Activated CD8-positive, alpha-beta T cell treated with anti-CD3 and anti-CD28 coated beads for 36 hours (primary cell): ENCODE measurements around the gene GATD1. TPM values are rescaled to one million over a fixed set of nuclear protein-coding genes. Genes with fewer than 3 reads are reported as not detected.

Experiments used
- ATAC-seq: fragments of 200-7000 bp; cut with Tn5 transposase; one replicate; pipeline ENCODE4 v1.10.0; 2021; ENCODE audit warnings: mild to moderate bottlenecking, moderate library complexity
- CTCF ChIA-PET: fragments of 350-600 bp; sonication (Branson Sonifier 250); formaldehyde crosslinking; loops from one replicate; lab custom pipeline; 2021; ENCODE audit warnings: antibody characterized with exemption; lab: Charles Lee
- POLR2A ChIA-PET: fragments of 350-600 bp; sonication (Branson Sonifier 250); formaldehyde crosslinking; loops from one replicate; lab custom pipeline; 2021; ENCODE audit warnings: antibody characterized with exemption; lab: Charles Lee
- DNase-seq: peaks from one replicate; pipeline ENCODE4 v3.0.0-alpha.2; 2020
- H3K27ac Mint-ChIP-seq: one replicate; pipeline ENCODE4 v1.8.0; 2021; ENCODE audit warnings: mild to moderate bottlenecking, mixed read lengths
- H3K27me3 Mint-ChIP-seq: one replicate; pipeline ENCODE4 v1.8.0; 2021; ENCODE audit warnings: mixed read lengths
- H3K36me3 Mint-ChIP-seq: one replicate; pipeline ENCODE4 v1.8.0; 2021; ENCODE audit warnings: low read depth, mixed read lengths
- H3K4me1 Mint-ChIP-seq: one replicate; pipeline ENCODE4 v1.8.0; 2021; ENCODE audit warnings: low read depth, mixed read lengths
- H3K4me3 Mint-ChIP-seq: one replicate; pipeline ENCODE4 v1.8.0; 2021; ENCODE audit warnings: mild to moderate bottlenecking, moderate library complexity, mixed read lengths
- H3K9me3 Mint-ChIP-seq: one replicate; pipeline ENCODE4 v1.8.0; 2021; ENCODE audit warnings: mixed read lengths
- CTCF ChIP-seq: fragments of 200-600 bp; IDR thresholded peaks from one replicate; pipeline ENCODE4 v1.8.0; 2022; ENCODE audit warnings: antibody characterized with exemption, mild to moderate bottlenecking
- intact Hi-C: fragments of 100-400 bp; cut with micrococcal nuclease; formaldehyde crosslinking; loops from one replicate; pipeline ENCODE4 v1.10.0; 2022
- total RNA-seq, 2 experiments: library from RNA; stranded (reverse); gene quantifications; one replicate each; pipeline ENCODE4 v1.2.3, GENCODE V29; 2021

Gene GATD1
- total RNA-seq = 10 to 100 TPM; 45.8 to 48.8 TPM

- TF ChIP-seq CTCF = no peak
- peaks cover 19% of the 10 kb centered on the region for H3K36me3 Mint-ChIP-seq
- peak within 1 kb of the TSS; percentile 75 for H3K27ac Mint-ChIP-seq
- DNase-seq = peak; percentile 94
- peak within 1 kb of the TSS; percentile 89 for H3K4me3 Mint-ChIP-seq
- POLR2A ChIA-PET = interaction anchor here (0.6 to 3.8 kb wide), 13 partner anchors 10 to 51 kb away, joined by 3 to 21 read pairs (median 4); partner anchors contain the start of genes PIDD1, RPLP2 and TALDO1
- intact Hi-C loops = no loop called here
- CTCF ChIA-PET = interaction anchor here (1.0 to 2.0 kb wide), 2 partner anchors 51 to 274 kb away, joined by 3 to 5 read pairs; no protein-coding TSS in a partner anchor
- H3K4me1 Mint-ChIP-seq = peaks cover 25% of the 10 kb centered on the region
- ATAC-seq = peak; percentile 90
- H3K9me3 Mint-ChIP-seq = no peaks in the 10 kb centered on the region
- H3K27me3 Mint-ChIP-seq = no peaks in the 10 kb centered on the region
These were observed at the start of gene GATD1 for GRCh38 chr11:777288-778255. GATD1 (minus strand) TSS chr11:777487; CDS start chr11:777462, 25 bp downstream.

- DNase-seq (peak; percentile 42), ATAC-seq (peak; percentile 14)
- no peak for TF ChIP-seq CTCF
- no peak overlapping the region for H3K27ac Mint-ChIP-seq
- intact Hi-C loops = no loop called here
- H3K36me3 Mint-ChIP-seq = peaks cover 13% of the 10 kb centered on the region
- peak overlapping the region; percentile 65 for H3K4me3 Mint-ChIP-seq
- ChIA-PET CTCF (interaction anchor here (1.2 kb wide), 1 partner anchor 18 kb away, joined by 4 read pairs; no protein-coding TSS in a partner anchor), POLR2A (interaction anchor here (1.1 to 21.1 kb wide), 3 partner anchors 8 to 14 kb away, joined by 3 to 273 read pairs (median 81); partner anchors contain the start of genes PNPLA2, POLR2L, RPLP2 and TSPAN4)
- peaks cover 36% of the 10 kb centered on the region for H3K4me1 Mint-ChIP-seq
- peaks cover 38% of the 10 kb centered on the region for H3K27me3 Mint-ChIP-seq
- H3K9me3 Mint-ChIP-seq = no peaks in the 10 kb centered on the region
These were observed 49.5 kb upstream of the GATD1 start for GRCh38 chr11:826836-827145.

GRCh38 chr11:826227-826621 lies 48.9 kb upstream of the GATD1 start:
- peaks cover 33% of the 10 kb centered on the region for H3K4me1 Mint-ChIP-seq
- H3K9me3 Mint-ChIP-seq = no peaks in the 10 kb centered on the region
- POLR2A ChIA-PET = interaction anchor here (1.1 to 21.1 kb wide), 4 partner anchors 9 to 20 kb away, joined by 3 to 273 read pairs (median 44); partner anchors contain the start of genes PNPLA2, POLR2L, RPLP2 and TSPAN4
- peak overlapping the region; percentile 65 for H3K4me3 Mint-ChIP-seq
- TF ChIP-seq CTCF = no peak
- CTCF ChIA-PET = no interaction called here
- peaks cover 13% of the 10 kb centered on the region for H3K36me3 Mint-ChIP-seq
- H3K27me3 Mint-ChIP-seq = peaks cover 32% of the 10 kb centered on the region
- DNase-seq (no peak), ATAC-seq (no peak)
- no peak overlapping the region for H3K27ac Mint-ChIP-seq
- intact Hi-C loops = no loop called here

- ATAC-seq (no peak), DNase-seq (no peak)
- intact Hi-C loops = no loop called here
- Mint-ChIP-seq H3K4me3 (no peak overlapping the region), H3K4me1 (peaks cover 39% of the 10 kb centered on the region), H3K9me3 (no peaks in the 10 kb centered on the region), H3K36me3 (peaks cover 13% of the 10 kb centered on the region), H3K27me3 (peaks cover 29% of the 10 kb centered on the region), H3K27ac (no peak overlapping the region)
- ChIA-PET CTCF (no interaction called here), POLR2A (interaction anchor here (1.1 to 21.1 kb wide), 6 partner anchors 9 to 19 kb away, joined by 3 to 273 read pairs (median 4); partner anchors contain the start of genes PNPLA2, POLR2L, RPLP2 and TSPAN4)
- TF ChIP-seq CTCF = no peak
These were observed 48.3 kb upstream of the GATD1 start for GRCh38 chr11:825366-826226.
